MG63 (cell line): ENCODE measurements around the gene SETD1A. TPM values are rescaled to one million over a fixed set of nuclear protein-coding genes. Genes with fewer than 3 reads are reported as not detected.
A peak's percentile ranks its signal among the peaks of the same experiment; 100 is the strongest.
"Not testable (repeated sequence)": the region's sequence is repeated elsewhere in the genome, so short reads cannot be mapped to it uniquely, and the experiment has no call there.

Experiments used
- DNase-seq: peaks from one replicate; pipeline ENCODE4 v3.0.0-alpha.2; 2020
- H3K27me3 ChIP-seq: fragments of 250-450 bp; sonication (Bioruptor Pico); 2 replicates; pipeline ENCODE4 v1.5.1; 2020; ENCODE audit warnings: mild to moderate bottlenecking, moderate library complexity
- H3K36me3 ChIP-seq: fragments of 250-450 bp; sonication (Bioruptor Pico); 2 replicates; pipeline ENCODE4 v1.5.1; 2020; ENCODE audit warnings: mild to moderate bottlenecking, moderate library complexity
- H3K4me3 ChIP-seq: fragments of 250-450 bp; sonication (Bioruptor Pico); 2 replicates; pipeline ENCODE4 v1.5.1; 2020; ENCODE audit warnings: mild to moderate bottlenecking, moderate library complexity
- H3K9me3 ChIP-seq: fragments of 250-450 bp; sonication (Bioruptor Pico); 2 replicates; pipeline ENCODE4 v1.5.1; 2020; ENCODE audit warnings: mild to moderate bottlenecking, moderate library complexity
- total RNA-seq: library from RNA; depleted of rRNA; stranded (reverse); fragments of >200 nt; shearing (Covaris generic); gene quantifications from 2 replicates; pipeline ENCODE4 v1.2.3, GENCODE V29; 2014; ENCODE audit warnings: low replicate concordance

The SETD1A gene
- total RNA-seq, 1 experiment from 2014 or later: 0.76 TPM

DNA sequence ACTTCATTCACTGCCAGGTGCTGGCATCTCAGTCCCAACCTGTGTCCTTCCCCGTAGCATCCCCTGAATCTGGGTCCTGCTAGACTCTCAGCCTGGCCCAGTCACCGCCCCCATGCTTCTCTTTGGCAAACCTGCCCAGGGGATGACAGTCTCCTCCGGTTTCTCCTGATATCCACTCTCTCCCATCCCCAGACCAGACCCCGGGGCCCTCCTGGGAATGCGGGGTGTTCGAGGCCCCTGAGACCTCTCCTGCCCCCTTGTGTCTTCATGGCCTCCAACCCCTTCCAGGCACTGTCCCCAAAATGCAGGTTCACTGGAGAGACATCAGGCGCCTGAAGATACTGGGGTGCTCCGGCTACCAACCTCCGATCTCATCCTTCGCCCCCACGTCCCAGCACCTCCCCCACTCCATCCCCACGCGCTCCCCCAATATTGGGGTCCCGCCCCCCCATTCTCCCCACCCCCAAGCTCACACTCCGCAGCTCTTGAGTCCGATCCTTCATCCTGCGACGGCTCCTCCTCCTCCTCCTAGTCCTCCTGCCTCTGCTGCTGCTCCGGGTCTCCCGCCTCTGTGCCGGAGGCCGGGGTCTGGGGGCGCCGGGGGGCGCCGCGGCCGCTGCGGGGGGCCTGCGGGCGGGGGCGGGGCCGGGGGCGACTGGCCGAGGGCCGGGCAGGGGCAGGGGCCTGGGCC, 52.5 kb downstream of the SETD1A start:
- H3K36me3 ChIP-seq: no peaks in the 10 kb centered on the region
- no peak for DNase-seq
- H3K27me3 ChIP-seq: peaks cover 5% of the 10 kb centered on the region
- H3K4me3 ChIP-seq: no peak overlapping the region
- H3K9me3 ChIP-seq: no peaks in the 10 kb centered on the region

DNA sequence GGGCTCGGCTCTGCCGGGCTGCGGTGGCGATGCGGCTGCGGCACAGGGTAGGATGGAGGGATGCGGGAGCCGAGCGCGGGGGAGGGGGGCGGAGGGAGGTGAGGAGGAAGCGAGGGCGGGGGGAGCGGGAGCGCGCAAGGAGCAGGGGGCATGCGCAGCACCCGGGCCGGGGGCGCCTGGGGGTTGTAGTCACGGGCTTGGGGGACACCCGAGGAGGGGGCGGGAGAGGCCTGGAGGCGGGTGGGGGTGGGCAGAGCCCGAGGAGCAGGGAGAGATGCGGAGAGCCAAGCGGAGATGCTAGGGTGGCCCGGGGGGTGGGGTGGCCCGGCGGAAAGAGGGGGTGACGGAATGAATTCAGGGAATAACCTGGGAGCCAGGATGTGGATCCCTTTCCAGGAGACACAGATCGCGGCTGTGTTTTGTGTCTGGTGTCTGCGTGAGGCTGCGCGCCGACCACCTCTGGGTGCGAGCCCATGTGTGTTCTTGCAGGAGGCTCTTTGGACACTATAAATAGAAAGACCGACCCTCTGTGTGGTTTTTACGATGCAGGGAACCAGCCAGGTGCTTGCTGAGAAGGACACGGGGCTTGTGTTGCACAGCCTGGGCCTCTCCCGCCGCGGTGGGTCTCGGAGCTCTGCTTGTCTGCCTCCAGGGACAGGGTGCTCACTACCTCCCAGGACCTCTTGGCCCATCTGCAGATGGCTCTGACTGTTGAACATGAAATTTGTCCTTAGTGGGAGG, 53.2 kb downstream of the SETD1A start, which contains the start of gene STX1B:
TSS of gene STX1B (minus strand) at position 54 of the 741 bp plus-strand sequence. CDS start 242 bp downstream, outside the sequence.
- no peak for DNase-seq
- Histone ChIP-seq H3K27me3 (peaks cover 7% of the 10 kb centered on the region), H3K9me3 (no peaks in the 10 kb centered on the region), H3K4me3 (no peak within 1 kb of the TSS), H3K36me3 (no peaks in the 10 kb centered on the region)

DNA sequence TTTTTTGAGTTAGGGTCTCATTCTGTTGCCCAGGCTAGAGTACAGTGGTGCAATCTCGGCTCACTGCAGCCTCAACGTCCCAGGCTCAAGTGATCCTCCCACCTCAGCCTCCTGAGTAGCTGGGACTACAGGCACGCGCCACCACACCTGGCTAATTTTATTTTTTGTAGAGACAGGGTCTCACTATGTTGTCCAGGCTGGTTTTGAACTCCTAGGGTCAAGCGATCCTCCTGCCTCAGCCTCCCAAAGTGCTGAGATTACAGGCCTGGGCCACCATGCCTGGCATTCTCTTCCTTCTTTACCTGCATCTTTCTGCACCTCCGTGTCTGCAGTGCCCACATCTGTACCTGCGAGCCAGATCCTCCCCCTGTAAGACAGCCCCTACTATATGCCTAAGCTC, 54.3 kb downstream of the SETD1A start:
- not testable (repeated sequence) for H3K27me3 ChIP-seq, H3K4me3 ChIP-seq, DNase-seq, H3K9me3 ChIP-seq, H3K36me3 ChIP-seq

DNA sequence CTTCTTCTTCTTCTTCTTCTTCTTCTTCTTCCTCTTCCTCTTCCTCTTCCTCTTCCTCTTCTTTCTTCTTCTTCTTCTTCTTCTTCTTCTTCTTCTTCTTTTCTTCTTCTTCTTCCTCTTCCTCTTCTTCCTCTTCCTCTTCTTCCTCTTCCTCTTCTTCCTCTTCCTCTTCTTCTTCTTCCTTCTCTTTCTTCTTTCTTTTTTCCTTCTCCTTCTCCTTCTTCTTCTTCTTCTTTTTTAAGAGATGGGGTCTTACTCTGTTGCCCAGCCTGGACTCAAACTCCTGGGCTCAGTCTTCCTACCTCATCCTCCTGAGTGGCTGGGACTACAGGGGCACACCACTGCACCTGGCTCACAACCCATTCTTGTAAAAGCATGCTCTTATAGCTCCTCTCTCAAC, 55.7 kb downstream of the SETD1A start:
- DNase-seq, H3K9me3 ChIP-seq, H3K36me3 ChIP-seq, H3K27me3 ChIP-seq, H3K4me3 ChIP-seq: not testable (repeated sequence)

DNA sequence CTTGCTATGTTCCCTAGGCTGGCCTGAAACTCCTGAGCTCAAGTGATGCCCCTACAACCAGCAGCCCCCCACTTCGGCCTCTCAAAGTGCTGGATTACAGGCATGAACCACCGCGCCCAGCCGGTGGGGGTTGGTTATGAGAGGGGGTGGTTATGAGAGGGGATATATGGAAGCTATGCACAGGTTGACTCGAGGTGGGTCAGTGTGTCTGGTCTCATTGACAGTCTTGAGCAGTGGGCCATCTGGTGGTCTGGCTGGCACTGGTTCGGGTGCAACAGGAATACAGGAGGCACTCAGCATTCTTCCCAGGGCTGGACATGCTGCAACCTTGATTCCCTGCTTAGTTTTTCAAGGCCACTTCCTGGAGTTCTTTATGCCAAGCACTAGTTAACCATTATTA, 58.5 kb downstream of the SETD1A start:
- peaks cover 7% of the 10 kb centered on the region for H3K27me3 ChIP-seq
- no peak overlapping the region for H3K4me3 ChIP-seq
- H3K9me3 ChIP-seq: no peaks in the 10 kb centered on the region
- DNase-seq: no peak
- H3K36me3 ChIP-seq: no peaks in the 10 kb centered on the region

DNA sequence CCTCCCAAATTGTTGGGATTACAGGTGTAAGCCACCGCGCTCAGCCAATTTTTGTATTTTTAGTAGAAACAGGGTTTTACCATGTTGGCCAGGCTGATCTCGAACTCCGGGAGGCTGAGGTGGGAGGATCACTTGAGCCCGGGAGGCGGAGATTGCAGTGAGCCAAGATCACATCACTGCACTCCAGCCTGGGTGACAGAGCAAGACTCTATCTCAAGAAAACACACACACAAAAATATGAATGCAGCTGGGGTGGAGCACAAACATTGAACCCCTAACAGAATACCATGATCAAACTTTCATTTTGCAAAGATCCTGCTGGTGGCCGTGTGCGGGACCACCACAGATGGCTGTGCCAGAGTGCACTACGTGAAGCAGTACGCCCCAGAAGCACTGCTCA, 60.2 kb downstream of the SETD1A start:
- not testable (repeated sequence) for H3K36me3 ChIP-seq, H3K27me3 ChIP-seq, DNase-seq, H3K9me3 ChIP-seq, H3K4me3 ChIP-seq

DNA sequence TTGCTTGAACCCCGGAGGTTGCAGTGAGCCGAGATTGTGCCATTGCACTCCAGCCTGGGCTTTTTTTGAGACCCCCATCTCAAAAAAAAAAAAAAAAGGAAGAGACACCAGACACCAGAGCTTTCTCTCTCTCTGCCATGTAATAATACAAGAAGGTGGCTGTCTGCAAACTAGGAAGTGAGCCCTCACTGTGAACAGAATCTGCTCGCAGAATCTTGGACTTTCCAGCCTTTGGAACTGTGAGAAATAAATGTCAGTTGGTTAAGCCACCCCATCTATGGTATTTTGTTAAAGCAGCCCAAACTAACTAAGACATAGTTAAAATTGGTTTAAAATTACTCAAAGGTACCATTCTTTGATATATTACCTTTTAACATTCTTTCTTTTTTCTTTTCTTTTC, 63.0 kb downstream of the SETD1A start:
- no peaks in the 10 kb centered on the region for H3K9me3 ChIP-seq
- no peaks in the 10 kb centered on the region for H3K36me3 ChIP-seq
- DNase-seq: no peak
- H3K27me3 ChIP-seq: no peaks in the 10 kb centered on the region
- H3K4me3 ChIP-seq: no peak overlapping the region

DNA sequence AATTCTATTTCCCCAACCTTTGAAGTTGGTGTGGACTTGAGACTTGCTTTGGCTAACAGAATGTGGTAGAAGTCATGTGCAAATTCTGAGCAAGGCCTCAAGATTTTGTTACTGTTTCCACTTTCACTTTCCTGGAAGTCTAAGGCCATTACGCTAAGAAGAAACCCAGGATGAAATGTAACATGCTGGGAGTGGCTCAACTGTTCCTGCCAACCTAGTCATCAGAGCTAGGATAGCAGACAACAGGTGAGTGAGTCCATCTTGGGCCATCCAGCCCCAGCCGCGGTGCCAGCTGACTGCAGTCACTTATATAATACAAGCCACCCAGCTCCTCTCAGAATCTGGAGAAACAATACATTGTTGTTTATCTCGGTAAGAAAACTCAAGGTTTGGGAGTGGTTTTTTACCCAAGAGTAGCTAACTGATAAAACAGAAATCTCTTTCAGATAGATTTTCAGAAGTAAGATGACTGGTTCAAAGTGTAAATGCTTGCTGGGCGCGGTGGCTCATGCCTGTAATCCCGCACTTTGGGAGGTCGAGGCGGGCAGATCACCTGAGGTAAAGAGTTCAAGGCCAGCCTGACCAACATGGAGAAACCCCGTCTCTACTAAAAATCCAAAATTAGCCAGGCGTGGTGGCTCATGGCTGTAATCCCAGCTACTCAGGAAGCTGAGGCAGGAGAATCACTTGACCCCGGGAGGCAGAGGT, 65.1 kb downstream of the SETD1A start:
- no peak for DNase-seq
- no peaks in the 10 kb centered on the region for H3K9me3 ChIP-seq
- H3K4me3 ChIP-seq: no peak overlapping the region
- H3K36me3 ChIP-seq: no peaks in the 10 kb centered on the region
- no peaks in the 10 kb centered on the region for H3K27me3 ChIP-seq

DNA sequence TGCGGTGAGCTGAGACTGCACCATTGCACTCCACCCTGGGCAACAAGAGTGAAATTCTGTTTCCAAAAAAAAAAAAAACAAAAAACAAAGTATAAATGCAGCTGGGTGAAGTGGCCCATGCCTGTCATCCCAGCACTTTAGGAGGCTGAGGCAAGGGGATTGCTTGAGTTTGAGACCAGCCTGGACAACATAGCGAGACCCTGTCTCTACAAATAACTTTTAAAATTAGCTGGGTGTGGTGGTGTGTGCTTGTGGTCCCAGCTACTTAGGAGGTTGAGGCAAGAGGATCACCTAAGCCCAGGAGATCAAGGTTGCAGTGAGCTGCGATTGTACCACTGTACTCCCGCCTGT, 65.7 kb downstream of the SETD1A start:
- no peaks in the 10 kb centered on the region for H3K9me3 ChIP-seq
- H3K4me3 ChIP-seq: no peak overlapping the region
- no peak for DNase-seq
- no peaks in the 10 kb centered on the region for H3K27me3 ChIP-seq
- H3K36me3 ChIP-seq: no peaks in the 10 kb centered on the region

DNA sequence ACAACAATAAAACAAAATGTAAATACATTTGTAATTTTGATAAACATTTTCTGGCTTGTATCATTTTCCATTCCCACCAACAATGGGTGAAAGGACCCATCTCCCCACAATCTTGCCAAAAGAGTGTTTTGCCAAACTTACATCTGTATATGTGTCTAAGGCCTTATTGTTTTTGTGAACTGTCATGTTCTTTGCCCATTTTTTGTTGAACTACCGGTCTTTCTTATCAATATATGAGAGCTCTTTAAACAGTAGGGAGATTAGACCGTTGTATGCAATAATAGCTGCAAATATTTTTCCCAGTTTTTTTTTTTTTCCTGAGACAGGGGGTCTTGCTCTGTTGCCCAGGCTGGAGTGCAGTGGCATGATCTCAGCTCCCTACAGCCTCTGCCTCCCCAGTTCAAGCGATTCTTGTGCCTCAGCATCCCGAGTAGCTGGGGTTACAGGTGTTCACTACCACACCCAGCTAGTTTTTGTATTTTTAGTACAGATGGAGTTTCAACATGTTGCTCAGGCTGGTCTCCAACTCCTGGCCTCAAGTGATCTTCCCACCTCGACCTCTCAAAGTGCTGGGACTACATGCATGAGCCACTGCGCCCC, 66.2 kb downstream of the SETD1A start:
- Histone ChIP-seq H3K9me3 (no peaks in the 10 kb centered on the region), H3K4me3 (no peak overlapping the region), H3K27me3 (no peaks in the 10 kb centered on the region), H3K36me3 (no peaks in the 10 kb centered on the region)
- no peak for DNase-seq

DNA sequence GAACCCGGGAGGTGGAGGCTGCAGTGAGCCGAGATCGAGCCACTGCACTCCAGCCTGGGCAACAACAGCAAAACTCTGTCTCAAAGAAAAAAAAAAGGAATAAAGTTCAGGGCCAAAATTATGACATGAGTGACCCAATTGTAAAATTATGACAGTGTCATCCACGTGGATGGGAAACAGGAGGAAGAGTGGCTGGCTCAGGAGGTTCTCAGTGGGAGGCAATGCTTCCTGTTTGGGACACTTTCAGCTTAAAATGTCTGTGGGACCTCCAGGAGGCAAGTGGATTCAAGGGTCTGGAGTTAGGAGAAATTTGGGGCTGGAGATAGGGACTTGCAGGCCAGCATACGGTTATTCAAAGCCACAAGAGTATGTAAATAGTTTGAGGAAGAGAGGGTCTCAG, 67.8 kb downstream of the SETD1A start:
- DNase-seq: no peak
- H3K27me3 ChIP-seq: no peaks in the 10 kb centered on the region
- H3K36me3 ChIP-seq: no peaks in the 10 kb centered on the region
- H3K4me3 ChIP-seq: no peak overlapping the region
- H3K9me3 ChIP-seq: no peaks in the 10 kb centered on the region

DNA sequence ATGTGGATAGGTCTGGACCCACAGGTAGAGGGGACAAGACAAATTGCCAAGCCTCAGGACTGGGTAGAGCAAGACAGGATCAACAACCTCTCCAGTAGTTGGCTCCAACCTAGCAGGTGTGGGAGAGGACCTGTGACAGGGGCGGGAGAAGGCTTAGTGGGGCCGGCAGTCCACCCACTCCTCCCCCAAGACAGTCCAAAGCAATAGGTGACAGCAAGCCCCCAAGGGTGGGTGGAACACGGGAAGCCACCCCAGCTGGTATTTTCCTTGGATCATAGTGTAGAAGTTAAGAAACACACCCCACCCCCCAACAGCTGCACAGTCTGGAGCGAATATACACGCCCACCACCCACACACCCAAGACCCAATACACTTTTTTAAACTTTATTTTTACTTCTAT, 71.7 kb downstream of the SETD1A start:
- DNase-seq: no peak
- peaks cover under 1% of the 10 kb centered on the region for H3K36me3 ChIP-seq
- H3K27me3 ChIP-seq: no peaks in the 10 kb centered on the region
- no peaks in the 10 kb centered on the region for H3K9me3 ChIP-seq
- H3K4me3 ChIP-seq: no peak overlapping the region

DNA sequence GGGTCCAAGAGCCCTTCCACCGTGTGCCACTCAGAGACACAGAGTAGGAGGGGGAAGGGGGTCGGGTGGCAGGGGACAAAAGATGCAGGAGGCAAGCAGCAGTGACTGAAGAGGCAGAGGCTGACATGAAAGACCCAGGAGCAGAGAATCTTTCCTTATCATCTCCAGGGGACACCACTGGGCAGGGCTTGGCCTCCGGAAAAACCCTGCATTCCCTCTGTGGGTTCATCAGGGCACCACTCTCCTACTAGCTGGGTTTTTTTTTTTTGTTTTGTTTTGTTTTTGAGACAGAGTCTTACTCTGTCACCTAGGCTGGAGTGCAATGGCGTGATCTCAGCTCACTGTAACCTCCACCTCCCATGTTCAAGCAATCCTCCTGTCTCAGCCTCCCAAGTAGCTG, 73.7 kb downstream of the SETD1A start:
- Histone ChIP-seq H3K9me3 (no peaks in the 10 kb centered on the region), H3K4me3 (no peak overlapping the region)
- no peak for DNase-seq

DNA sequence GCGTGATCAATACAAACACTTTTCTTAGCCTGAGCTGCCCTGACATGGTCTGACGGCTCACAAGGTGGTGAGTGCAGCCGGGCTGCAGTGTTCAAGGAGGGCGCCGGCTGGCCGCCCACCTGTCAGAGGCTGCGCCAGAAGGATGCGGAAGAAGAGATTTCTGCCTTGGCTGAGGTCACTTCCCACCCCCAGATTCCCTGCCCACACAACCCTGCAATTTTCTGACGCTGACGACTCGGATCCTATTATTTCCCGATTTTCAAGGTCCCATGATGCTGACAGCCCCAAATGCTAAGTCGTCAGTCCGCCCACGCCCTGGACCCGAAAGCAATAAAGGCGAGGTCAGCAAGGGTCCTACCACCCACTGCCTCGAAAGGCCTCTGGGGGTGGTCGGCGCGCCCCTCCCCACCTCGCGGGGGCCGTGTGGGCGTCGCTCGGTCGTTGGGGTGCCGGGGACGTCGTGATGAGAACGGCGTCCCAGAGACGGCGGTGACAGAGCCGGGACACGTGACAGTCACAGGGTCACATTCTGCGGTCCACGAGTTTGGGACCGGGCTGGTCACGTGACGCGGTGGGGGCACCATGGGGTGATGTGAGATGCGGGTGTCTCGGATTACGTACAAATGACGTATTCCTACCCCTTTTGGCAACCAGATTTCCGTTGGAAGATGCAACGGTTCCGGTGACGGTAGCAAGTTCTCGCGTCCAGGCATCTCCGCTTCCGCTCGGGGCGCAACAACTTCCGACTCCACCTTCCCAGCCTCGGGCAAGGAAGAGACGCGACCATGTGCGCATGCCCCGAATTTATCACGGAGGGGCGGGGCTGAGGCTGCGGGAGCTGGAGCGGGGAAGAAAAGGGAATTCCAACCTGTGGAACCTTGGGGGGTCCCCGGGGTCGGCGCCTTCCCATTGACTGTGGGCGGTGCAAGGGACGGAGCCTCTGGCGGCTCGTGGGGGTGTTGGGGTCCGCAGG, 75.5 kb downstream of the SETD1A start, which contains the start of gene STX4:
TSS of gene STX4 (plus strand) at position 823 of the 973 bp plus-strand sequence. CDS start 248 bp downstream, outside the sequence.
- no peaks in the 10 kb centered on the region for H3K27me3 ChIP-seq
- H3K9me3 ChIP-seq: no peaks in the 10 kb centered on the region
- DNase-seq: peak; percentile 97
- peak within 1 kb of the TSS; percentile 90 for H3K4me3 ChIP-seq
- peaks cover 25% of the 10 kb centered on the region for H3K36me3 ChIP-seq

More for the DNA sequence above, 73.7 kb downstream of the SETD1A start:
- H3K36me3 ChIP-seq: peaks cover 16% of the 10 kb centered on the region
- no peaks in the 10 kb centered on the region for H3K27me3 ChIP-seq

DNA sequence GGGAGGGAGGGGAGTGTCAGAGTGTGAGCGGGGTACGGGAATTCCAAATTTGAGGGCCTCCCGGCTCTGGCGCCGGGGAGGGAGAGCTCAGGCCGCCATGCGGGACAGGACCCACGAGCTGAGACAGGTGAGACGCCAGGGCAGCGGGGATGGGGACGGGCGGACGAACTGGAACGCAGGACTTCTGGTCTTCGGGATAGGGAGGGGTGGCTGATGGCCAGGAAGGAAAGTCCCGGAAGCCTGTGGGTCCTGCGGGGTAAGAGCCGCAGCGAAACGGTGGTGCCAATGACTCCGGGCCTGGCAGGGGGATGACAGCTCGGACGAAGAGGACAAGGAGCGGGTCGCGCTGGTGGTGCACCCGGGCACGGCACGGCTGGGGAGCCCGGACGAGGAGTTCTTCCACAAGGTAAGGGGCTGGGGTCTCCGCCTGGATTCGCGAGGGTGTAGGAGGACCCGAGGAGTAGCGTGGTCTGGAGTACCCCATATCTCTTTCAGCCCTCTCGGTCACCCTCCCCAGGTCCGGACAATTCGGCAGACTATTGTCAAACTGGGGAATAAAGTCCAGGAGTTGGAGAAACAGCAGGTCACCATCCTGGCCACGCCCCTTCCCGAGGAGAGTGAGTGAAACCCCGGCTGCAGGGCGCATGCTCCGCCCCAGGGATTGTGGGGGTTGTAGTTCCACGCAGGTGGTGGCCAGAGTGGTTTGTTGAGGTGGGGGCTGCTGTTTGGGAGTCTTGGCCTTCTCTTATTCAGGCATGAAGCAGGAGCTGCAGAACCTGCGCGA, 76.3 kb downstream of the SETD1A start:
- H3K27me3 ChIP-seq: no peaks in the 10 kb centered on the region
- no peaks in the 10 kb centered on the region for H3K9me3 ChIP-seq
- peaks cover 32% of the 10 kb centered on the region for H3K36me3 ChIP-seq
- peak; percentile 89 for DNase-seq
- H3K4me3 ChIP-seq: peak overlapping the region; percentile 90
